ENCODE data around the gene AGAP1. TPM values are rescaled to one million over a fixed set of nuclear protein-coding genes. Genes with fewer than 3 reads are reported as not detected.

AGAP1 gene
- polyA plus RNA-seq, 1 donor from 2014 or later = 17.4 TPM

- Histone ChIP-seq H3K79me2 (replicated peaks; ENCODE audit: insufficient read depth, low read length) (no peaks in the 10 kb centered on the region), H3K9me3 (ENCODE audit: low read length) (no peaks in the 10 kb centered on the region)
These were observed 576.4 kb downstream of the AGAP1 start for GRCh38 chr2:236070236-236070635.

GRCh38 chr2:236073246-236073645 lies 579.4 kb downstream of the AGAP1 start:
- Histone ChIP-seq H3K9me2 (ENCODE audit: insufficient read depth, low read length) (no peaks in the 10 kb centered on the region), H3K4me2 (ENCODE audit: low read length) (no peak overlapping the region)
- TF ChIP-seq CTCF (IDR thresholded peaks at IDR 0.05; ENCODE audit: poor library complexity, severe bottlenecking) (no peak), POLR2AphosphoS5 (IDR thresholded peaks at IDR 0.05) (no peak), TAF1 (IDR thresholded peaks at IDR 0.05; ENCODE audit: low read depth) (no peak), SMC3 (conservative IDR thresholded peaks at IDR 0.05; ENCODE audit: poor library complexity) (no peak), REST (IDR thresholded peaks at IDR 0.05; ENCODE audit: borderline replicate concordance) (no peak), RAD21 (conservative IDR thresholded peaks at IDR 0.05) (no peak), EZH2 (IDR thresholded peaks at IDR 0.05; ENCODE audit: borderline replicate concordance, insufficient read depth, low read length, poor library complexity, severe bottlenecking) (no peak)

More at GRCh38 chr2:236070236-236070635, 576.4 kb downstream of the AGAP1 start:
- TF ChIP-seq TAF1 (IDR thresholded peaks at IDR 0.05; ENCODE audit: low read depth) = no peak
- TF ChIP-seq CTCF (IDR thresholded peaks at IDR 0.05; ENCODE audit: poor library complexity, severe bottlenecking) = no peak
- no peak for TF ChIP-seq MXI1 (conservative IDR thresholded peaks at IDR 0.05; ENCODE audit: poor library complexity, severe bottlenecking)
- no peak for TF ChIP-seq POLR2AphosphoS5 (IDR thresholded peaks at IDR 0.05)
- no peak for TF ChIP-seq EZH2 (IDR thresholded peaks at IDR 0.05; ENCODE audit: borderline replicate concordance, insufficient read depth, low read length, poor library complexity, severe bottlenecking)
- TF ChIP-seq RAD21 (conservative IDR thresholded peaks at IDR 0.05) = no peak
- no peak for TF ChIP-seq EP300 (conservative IDR thresholded peaks at IDR 0.05; ENCODE audit: poor library complexity, severe bottlenecking)
- TF ChIP-seq REST (IDR thresholded peaks at IDR 0.05; ENCODE audit: borderline replicate concordance) = no peak
- TF ChIP-seq SMC3 (conservative IDR thresholded peaks at IDR 0.05; ENCODE audit: poor library complexity) = no peak
- Histone ChIP-seq H3K9ac (ENCODE audit: low read length) (no peak overlapping the region), H3K4me3 (ENCODE audit: low read length) (no peak overlapping the region), H3K27ac (ENCODE audit: low read length) (no peak overlapping the region), H3K27me3 (ENCODE audit: insufficient read depth, low read depth, low read length) (no peaks in the 10 kb centered on the region), H2AFZ (ENCODE audit: low read depth, low read length) (no peak overlapping the region), H4K20me1 (ENCODE audit: insufficient read depth) (no peaks in the 10 kb centered on the region), H3K4me2 (ENCODE audit: low read length) (no peak overlapping the region), H3K9me2 (ENCODE audit: insufficient read depth, low read length) (no peaks in the 10 kb centered on the region), H3F3A (ENCODE audit: insufficient read depth, low read length, poor library complexity, severe bottlenecking) (no peaks in the 10 kb centered on the region), H3K36me3 (ENCODE audit: insufficient read depth, low read length) (no peaks in the 10 kb centered on the region)

More at GRCh38 chr2:236073246-236073645, 579.4 kb downstream of the AGAP1 start:
- Histone ChIP-seq H4K20me1 (ENCODE audit: insufficient read depth) (no peaks in the 10 kb centered on the region), H3K9me3 (ENCODE audit: low read length) (no peaks in the 10 kb centered on the region), H3K27ac (ENCODE audit: low read length) (no peak overlapping the region), H2AFZ (ENCODE audit: low read depth, low read length) (no peak overlapping the region), H3F3A (ENCODE audit: insufficient read depth, low read length, poor library complexity, severe bottlenecking) (no peaks in the 10 kb centered on the region), H3K9ac (ENCODE audit: low read length) (no peak overlapping the region), H3K79me2 (replicated peaks; ENCODE audit: insufficient read depth, low read length) (no peaks in the 10 kb centered on the region), H3K4me3 (ENCODE audit: low read length) (no peak overlapping the region), H3K27me3 (ENCODE audit: insufficient read depth, low read depth, low read length) (no peaks in the 10 kb centered on the region), H3K36me3 (ENCODE audit: insufficient read depth, low read length) (no peaks in the 10 kb centered on the region)

Data from neural cell (in vitro differentiated cells).